Neuron (in vitro differentiated cells): Measurements from ENCODE around the gene MDGA2.
"Not testable (repeated sequence)": the region's sequence is repeated elsewhere in the genome, so short reads cannot be mapped to it uniquely, and the experiment has no call there.

Experiments used
- H2AFZ ChIP-seq: one replicate; pipeline ENCODE4 v1.6.1; 2013; ENCODE audit warnings: low read depth, mild to moderate bottlenecking, inconsistent platforms, low read length, moderate library complexity
- H3K27me3 ChIP-seq: one replicate; pipeline ENCODE4 v1.6.1; 2013; ENCODE audit warnings: low read length; ENCODE audit not compliant: insufficient read depth
- H3K36me3 ChIP-seq: one replicate; pipeline ENCODE4 v1.6.1; 2013; ENCODE audit warnings: low read length; ENCODE audit not compliant: insufficient read depth
- H3K4me1 ChIP-seq: one replicate; pipeline ENCODE4 v1.6.1; 2013; ENCODE audit warnings: low read length; ENCODE audit not compliant: insufficient read depth
- H3K4me3 ChIP-seq: 2 replicates; pipeline ENCODE4 v1.5.1; 2013; ENCODE audit warnings: mild to moderate bottlenecking, low read length, moderate library complexity
- H3K9me3 ChIP-seq: one replicate; pipeline ENCODE4 v1.6.1; 2013; ENCODE audit warnings: low read length

The MDGA2 gene

GRCh38 chr14:47665337-47666134 lies 9.9 kb downstream of the MDGA2 start:
- Histone ChIP-seq H3K27me3 (no peaks in the 10 kb centered on the region), H3K4me1 (no peaks in the 10 kb centered on the region), H3K4me3 (no peak overlapping the region), H3K36me3 (no peaks in the 10 kb centered on the region), H3K9me3 (no peaks in the 10 kb centered on the region), H2AFZ (no peak overlapping the region)

GRCh38 chr14:47662466-47662865 lies 12.9 kb downstream of the MDGA2 start:
- Histone ChIP-seq H3K9me3 (no peaks in the 10 kb centered on the region), H3K4me3 (no peak overlapping the region), H3K27me3 (no peaks in the 10 kb centered on the region), H3K4me1 (no peaks in the 10 kb centered on the region), H2AFZ (no peak overlapping the region), H3K36me3 (no peaks in the 10 kb centered on the region)

GRCh38 chr14:47660158-47660557 lies 15.2 kb downstream of the MDGA2 start:
- Histone ChIP-seq H3K27me3 (no peaks in the 10 kb centered on the region), H3K4me3 (no peak overlapping the region), H3K4me1 (no peaks in the 10 kb centered on the region), H2AFZ (no peak overlapping the region), H3K36me3 (no peaks in the 10 kb centered on the region), H3K9me3 (no peaks in the 10 kb centered on the region)

GRCh38 chr14:47658041-47658440 lies 17.4 kb downstream of the MDGA2 start:
- Histone ChIP-seq H3K4me3 (no peak overlapping the region), H3K4me1 (no peaks in the 10 kb centered on the region), H3K27me3 (no peaks in the 10 kb centered on the region), H3K36me3 (no peaks in the 10 kb centered on the region), H2AFZ (no peak overlapping the region), H3K9me3 (no peaks in the 10 kb centered on the region)

- no peaks in the 10 kb centered on the region for H3K27me3 ChIP-seq
- no peak overlapping the region for H2AFZ ChIP-seq
- no peaks in the 10 kb centered on the region for H3K36me3 ChIP-seq
- H3K4me3 ChIP-seq, result no peak overlapping the region
- no peaks in the 10 kb centered on the region for H3K9me3 ChIP-seq
- H3K4me1 ChIP-seq, result no peaks in the 10 kb centered on the region
These were observed 18.3 kb downstream of the MDGA2 start for GRCh38 chr14:47657143-47657542.

GRCh38 chr14:47651337-47651736 lies 24.1 kb downstream of the MDGA2 start:
- Histone ChIP-seq H3K36me3 (no peaks in the 10 kb centered on the region), H3K27me3 (no peaks in the 10 kb centered on the region), H2AFZ (no peak overlapping the region), H3K4me1 (no peaks in the 10 kb centered on the region), H3K9me3 (no peaks in the 10 kb centered on the region), H3K4me3 (no peak overlapping the region)

GRCh38 chr14:47637753-47638152 lies 37.7 kb downstream of the MDGA2 start:
- Histone ChIP-seq H3K4me1 (no peaks in the 10 kb centered on the region), H3K9me3 (no peaks in the 10 kb centered on the region), H2AFZ (no peak overlapping the region), H3K27me3 (no peaks in the 10 kb centered on the region), H3K4me3 (no peak overlapping the region), H3K36me3 (no peaks in the 10 kb centered on the region)

GRCh38 chr14:47626151-47627035 lies 49.0 kb downstream of the MDGA2 start:
- H3K4me1 ChIP-seq, result no peaks in the 10 kb centered on the region
- H2AFZ ChIP-seq, result no peak overlapping the region
- H3K36me3 ChIP-seq, result no peaks in the 10 kb centered on the region
- no peak overlapping the region for H3K4me3 ChIP-seq
- H3K9me3 ChIP-seq, result peaks cover 5% of the 10 kb centered on the region
- H3K27me3 ChIP-seq, result no peaks in the 10 kb centered on the region

GRCh38 chr14:47624126-47624525 lies 51.3 kb downstream of the MDGA2 start:
- not testable (repeated sequence) for H3K4me1 ChIP-seq, H3K9me3 ChIP-seq, H3K4me3 ChIP-seq, H3K27me3 ChIP-seq, H2AFZ ChIP-seq, H3K36me3 ChIP-seq

- no peaks in the 10 kb centered on the region for H3K27me3 ChIP-seq
- H3K4me1 ChIP-seq, result no peaks in the 10 kb centered on the region
- H3K36me3 ChIP-seq, result no peaks in the 10 kb centered on the region
- no peak overlapping the region for H2AFZ ChIP-seq
- H3K4me3 ChIP-seq, result no peak overlapping the region
- no peaks in the 10 kb centered on the region for H3K9me3 ChIP-seq
These were observed 56.0 kb downstream of the MDGA2 start for GRCh38 chr14:47619392-47619791.

- Histone ChIP-seq H3K4me1 (peaks cover 4% of the 10 kb centered on the region), H2AFZ (no peak overlapping the region), H3K4me3 (no peak overlapping the region)
These were observed 68.8 kb downstream of the MDGA2 start for GRCh38 chr14:47606566-47606965.

GRCh38 chr14:47596860-47597259 lies 78.5 kb downstream of the MDGA2 start:
- Histone ChIP-seq H3K9me3 (peaks cover 3% of the 10 kb centered on the region), H3K36me3 (no peaks in the 10 kb centered on the region), H3K4me1 (peaks cover 11% of the 10 kb centered on the region), H2AFZ (no peak overlapping the region), H3K27me3 (no peaks in the 10 kb centered on the region), H3K4me3 (no peak overlapping the region)

More at GRCh38 chr14:47606566-47606965, 68.8 kb downstream of the MDGA2 start:
- no peaks in the 10 kb centered on the region for H3K27me3 ChIP-seq
- H3K9me3 ChIP-seq, result no peaks in the 10 kb centered on the region
- no peaks in the 10 kb centered on the region for H3K36me3 ChIP-seq

GRCh38 chr14:47596232-47596631 lies 79.2 kb downstream of the MDGA2 start:
- Histone ChIP-seq H3K36me3 (no peaks in the 10 kb centered on the region), H3K4me1 (peaks cover 5% of the 10 kb centered on the region), H2AFZ (no peak overlapping the region), H3K9me3 (peaks cover 3% of the 10 kb centered on the region), H3K4me3 (no peak overlapping the region), H3K27me3 (no peaks in the 10 kb centered on the region)
